Activated naive CD8-positive, alpha-beta T cell treated with anti-CD3 and anti-CD28 coated beads, Interleukin-2, amount 50 U/mL, for 16 hours (primary cell): Measurements from ENCODE around the gene BHLHE41.

Experiments
- DNase-seq: peaks from one replicate; pipeline ENCODE4 v3.0.0-alpha.2; 2020; ENCODE audit warnings: low read depth, low spot score

The BHLHE41 gene

GRCh38 chr12:26124446-26125399, at the start of gene BHLHE41:
Gene BHLHE41 (minus strand): TSS chr12:26125037. CDS start chr12:26124779, 258 bp downstream.
- no peak for DNase-seq

- DNase-seq: no peak
These were observed 48.2 kb upstream of the BHLHE41 start for GRCh38 chr12:26172946-26173552.

GRCh38 chr12:26172539-26172938, 47.7 kb upstream of the BHLHE41 start:
- DNase-seq: no peak

- no peak for DNase-seq
These were observed 47.2 kb upstream of the BHLHE41 start for GRCh38 chr12:26172013-26172412.

GRCh38 chr12:26164118-26164517, 39.3 kb upstream of the BHLHE41 start:
- no peak for DNase-seq

GRCh38 chr12:26162905-26163304, 38.1 kb upstream of the BHLHE41 start:
- no peak for DNase-seq

GRCh38 chr12:26162174-26162573, 37.3 kb upstream of the BHLHE41 start:
- no peak for DNase-seq

- no peak for DNase-seq
These were observed 33.4 kb upstream of the BHLHE41 start for GRCh38 chr12:26158078-26158764.

- no peak for DNase-seq
These were observed 32.2 kb upstream of the BHLHE41 start for GRCh38 chr12:26157001-26157400.

GRCh38 chr12:26156201-26156871, 31.5 kb upstream of the BHLHE41 start:
- no peak for DNase-seq

GRCh38 chr12:26153421-26154154, 28.8 kb upstream of the BHLHE41 start:
- no peak for DNase-seq

- DNase-seq: no peak
These were observed 27.8 kb upstream of the BHLHE41 start for GRCh38 chr12:26152507-26153102.

- DNase-seq: no peak
These were observed 26.1 kb upstream of the BHLHE41 start for GRCh38 chr12:26150736-26151450.

GRCh38 chr12:26149968-26150500, 25.2 kb upstream of the BHLHE41 start:
- DNase-seq: no peak

- DNase-seq: no peak
These were observed 23.5 kb upstream of the BHLHE41 start for GRCh38 chr12:26148291-26148690.

GRCh38 chr12:26143291-26143690, 18.5 kb upstream of the BHLHE41 start:
- no peak for DNase-seq

- DNase-seq: no peak
These were observed 14.0 kb upstream of the BHLHE41 start for GRCh38 chr12:26138860-26139259.

- no peak for DNase-seq
These were observed 11.9 kb upstream of the BHLHE41 start for GRCh38 chr12:26136688-26137087.

- DNase-seq: no peak
These were observed 10.7 kb upstream of the BHLHE41 start for GRCh38 chr12:26135571-26135970.

- no peak for DNase-seq
These were observed 10.2 kb upstream of the BHLHE41 start for GRCh38 chr12:26135010-26135420.
